Dermis lymphatic vessel endothelial cell (primary cell): ENCODE measurements around the gene TMEM19. TPM values are rescaled to one million over a fixed set of nuclear protein-coding genes. Genes with fewer than 3 reads are reported as not detected.

Experiments
- total RNA-seq: library from RNA; depleted of rRNA; stranded (reverse); fragments of >200 nt; gene quantifications from 2 replicates; pipeline ENCODE4 v1.2.1, GENCODE V29; 2014

Gene TMEM19
- 40.9 and 46.1 TPM in 2 replicates for total RNA-seq

DNA sequence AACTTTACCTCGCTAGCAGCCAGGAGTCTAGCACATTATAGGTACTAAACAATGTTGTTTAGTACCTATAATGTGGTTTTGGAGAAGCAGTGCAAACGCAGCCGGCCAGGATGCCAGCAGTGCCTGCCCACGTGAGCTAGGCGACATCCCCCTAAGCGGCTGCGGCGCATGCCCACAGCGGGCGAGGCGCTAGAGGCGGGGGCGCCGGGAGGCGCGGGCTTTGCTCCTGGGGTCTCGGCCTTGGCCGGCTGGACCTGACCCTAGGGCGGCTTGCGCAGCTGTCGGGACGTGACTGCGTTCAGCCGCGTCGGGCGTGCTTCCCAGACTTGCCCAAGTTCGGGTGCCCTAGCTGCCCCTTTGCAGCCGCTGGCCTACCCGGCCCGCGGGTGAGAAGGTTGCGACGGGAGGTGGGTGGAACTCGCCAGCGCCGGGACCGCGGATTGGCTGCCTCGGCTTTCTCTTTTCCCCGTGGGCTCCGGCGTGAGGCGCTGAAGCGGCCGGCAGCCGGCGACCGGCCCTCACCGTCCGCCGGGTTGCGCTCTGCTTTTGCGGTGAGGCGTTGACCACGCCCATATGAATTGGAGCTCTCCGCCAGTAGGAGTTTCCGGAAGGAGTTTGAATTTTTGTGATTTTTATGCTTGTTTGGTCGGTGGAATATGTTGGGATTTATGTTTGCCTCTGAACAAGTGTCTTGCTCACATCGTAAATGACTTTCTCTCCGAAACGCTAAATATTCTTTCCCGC, at the start of gene TMEM19:
Gene TMEM19, plus strand, starts transcription at position 169 of the 744 bp plus-strand sequence. CDS start 599 bp downstream, outside the sequence.

DNA sequence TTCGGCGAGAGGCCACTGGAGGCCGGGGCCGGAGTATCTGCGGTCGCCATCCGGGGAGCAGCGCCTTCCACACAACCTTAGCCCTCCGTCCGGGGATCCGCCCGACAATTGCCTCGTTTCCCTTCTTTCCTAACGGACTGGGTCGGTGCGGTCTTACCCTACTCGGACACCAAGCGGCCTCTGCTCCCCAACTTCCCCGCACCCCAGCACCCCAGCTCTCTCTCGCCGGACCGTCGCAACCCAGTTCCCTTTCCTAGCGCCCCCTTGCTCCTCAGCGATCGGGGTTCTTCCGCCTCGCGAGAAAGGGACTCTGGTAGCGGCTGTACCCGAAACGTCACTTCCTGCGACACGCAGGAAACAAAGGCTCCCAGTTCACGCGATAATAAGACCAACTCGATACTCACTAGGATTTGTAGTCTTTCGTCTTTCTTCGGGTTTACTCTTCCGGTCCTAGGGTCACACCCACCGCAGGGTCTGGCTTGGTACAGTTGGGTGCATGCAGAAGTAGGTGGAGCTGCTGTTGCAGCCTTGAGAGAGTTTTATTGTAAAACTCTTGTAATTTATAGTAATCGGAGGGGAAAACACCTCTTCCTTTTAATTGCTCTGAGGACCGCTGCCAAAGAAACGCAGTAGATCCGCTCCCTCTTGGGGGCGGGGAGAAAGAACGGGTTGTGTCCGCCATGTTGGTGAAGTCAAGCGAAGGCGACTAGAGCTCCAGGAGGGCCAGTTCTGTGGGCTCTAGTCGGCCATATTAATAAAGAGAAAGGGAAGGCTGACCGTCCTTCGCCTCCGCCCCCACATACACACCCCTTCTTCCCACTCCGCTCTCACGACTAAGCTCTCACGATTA, 22.1 kb upstream of the TMEM19 start, which contains the start of the genes THAP2 and ZFC3H1:
Gene THAP2, plus strand, starts transcription at position 741 of the 850 bp plus-strand sequence. CDS start 209 bp downstream, outside the sequence.
Gene ZFC3H1, minus strand, starts transcription at position 288 of the 850 bp plus-strand sequence. Its CDS starts 238 bp downstream, at position 50.

Other genes with a start within 250 kb of the TMEM19 start
- not detected in 2 replicates for gene LGR5, start 246.3 kb upstream of the TMEM19 start, total RNA-seq
- 13.0 and 17.3 TPM in 2 replicates for gene ZFC3H1, start 22.2 kb upstream of the TMEM19 start, total RNA-seq
- 2.2 and 4.0 TPM in 2 replicates for gene THAP2, start 21.8 kb upstream of the TMEM19 start, total RNA-seq
- 12.2 and 22.9 TPM in 2 replicates for gene RAB21, start 68.8 kb downstream of the TMEM19 start, total RNA-seq
- 46.5 and 58.4 TPM in 2 replicates for gene TBC1D15, start 153.7 kb downstream of the TMEM19 start, total RNA-seq